HG03442 (cell line): ENCODE measurements around the gene TFIP11.

Experiments used
- ATAC-seq: cut with Tn5 transposase; IDR thresholded peaks from one replicate; pipeline ENCODE4 v1.9.1; 2021; ENCODE audit warnings: mild to moderate bottlenecking, moderate library complexity; ENCODE audit not compliant: unreplicated experiment

Gene TFIP11

GRCh38 chr22:26479792-26480610 is 32.3 kb downstream of the TFIP11 start:
- ATAC-seq, result no peak

GRCh38 chr22:26479043-26479791 is 33.1 kb downstream of the TFIP11 start:
- ATAC-seq, result no peak

GRCh38 chr22:26477341-26477731 is 34.9 kb downstream of the TFIP11 start:
- ATAC-seq, result no peak

- no peak for ATAC-seq
These were observed 35.5 kb downstream of the TFIP11 start for GRCh38 chr22:26476705-26477340.

- no peak for ATAC-seq
These were observed 37.6 kb downstream of the TFIP11 start for GRCh38 chr22:26474682-26475081.

GRCh38 chr22:26471522-26471921 is 40.8 kb downstream of the TFIP11 start:
- ATAC-seq, result no peak

GRCh38 chr22:26470807-26471206 is 41.5 kb downstream of the TFIP11 start:
- ATAC-seq, result no peak

GRCh38 chr22:26466196-26466595 is 46.1 kb downstream of the TFIP11 start:
- no peak for ATAC-seq

GRCh38 chr22:26464312-26464711 is 48.0 kb downstream of the TFIP11 start:
- no peak for ATAC-seq

GRCh38 chr22:26463688-26464087 is 48.6 kb downstream of the TFIP11 start:
- no peak for ATAC-seq

- ATAC-seq, result no peak
These were observed 49.1 kb downstream of the TFIP11 start for GRCh38 chr22:26463101-26463661.

- ATAC-seq, result no peak
These were observed 49.6 kb downstream of the TFIP11 start for GRCh38 chr22:26462641-26463040.

GRCh38 chr22:26462051-26462450 is 50.2 kb downstream of the TFIP11 start:
- no peak for ATAC-seq

GRCh38 chr22:26461188-26461810 is 51.0 kb downstream of the TFIP11 start:
- ATAC-seq, result no peak

GRCh38 chr22:26460202-26460601 is 52.1 kb downstream of the TFIP11 start:
- ATAC-seq, result no peak

GRCh38 chr22:26457661-26458272 is 54.5 kb downstream of the TFIP11 start:
- no peak for ATAC-seq

- no peak for ATAC-seq
These were observed 58.3 kb downstream of the TFIP11 start for GRCh38 chr22:26453812-26454500.

- ATAC-seq, result no peak
These were observed 59.1 kb downstream of the TFIP11 start for GRCh38 chr22:26453216-26453615.

GRCh38 chr22:26452236-26453016 is 59.8 kb downstream of the TFIP11 start:
- no peak for ATAC-seq
